Muscle of leg (tissue), 11 donors: ENCODE results near the gene MYLK4. TPM values are rescaled to one million over a fixed set of nuclear protein-coding genes. Genes with fewer than 3 reads are reported as not detected.

ENCODE experiments used
- DNase-seq: peaks from one replicate; pipeline ENCODE4 v3.0.0; 2013
- H3K27ac ChIP-seq: one replicate; pipeline ENCODE4 v1.5.1; 2013; ENCODE audit warnings: mild to moderate bottlenecking, low read length, control low read depth
- H3K27me3 ChIP-seq: one replicate; pipeline ENCODE4 v1.6.1; 2013; ENCODE audit warnings: low read length; ENCODE audit not compliant: control insufficient read depth, insufficient read depth
- H3K36me3 ChIP-seq: one replicate; pipeline ENCODE4 v1.6.1; 2013; ENCODE audit warnings: low read length; ENCODE audit not compliant: control insufficient read depth, insufficient read depth
- H3K4me1 ChIP-seq: one replicate; pipeline ENCODE4 v1.6.1; 2013; ENCODE audit warnings: low read length; ENCODE audit not compliant: control insufficient read depth, insufficient read depth
- H3K4me3 ChIP-seq: one replicate; pipeline ENCODE4 v1.5.1; 2013; ENCODE audit warnings: low read length, control low read depth
- H3K9me3 ChIP-seq: replicated peaks from 2 replicates; pipeline ENCODE4 v1.6.1; 2013; ENCODE audit warnings: low read depth, low read length; ENCODE audit not compliant: control insufficient read depth
- WGBS: methylation state at CpG from one replicate; pipeline ENCODE4 v1.1.5; 2013; ENCODE audit warnings: missing lambda C conversion rate; ENCODE audit not compliant: insufficient coverage; 5-methylcytosine and 5-hydroxymethylcytosine counted together
- polyA plus RNA-seq, 8 donors: library from polyadenylated mRNA; unstranded; fragments of 120-200 nt; gene quantifications; one replicate each; pipeline versions ENCODE4 v1.2.1 to v1.2.3, GENCODE V29; 2013; ENCODE audit warnings: inconsistent platforms in 1 of 8, low replicate concordance in 1 of 8; ENCODE audit not compliant: insufficient read length in 8 of 8, insufficient read depth in 1 of 8
- total RNA-seq: library from RNA; stranded (reverse); fragments of 120-200 nt; gene quantifications from one replicate; pipeline ENCODE4 v1.2.4, GENCODE V29; 2013

MYLK4 gene
- total and polyA plus RNA-seq, 9 donors: 6.1 to 12.1 (median 10.6) TPM

DNA sequence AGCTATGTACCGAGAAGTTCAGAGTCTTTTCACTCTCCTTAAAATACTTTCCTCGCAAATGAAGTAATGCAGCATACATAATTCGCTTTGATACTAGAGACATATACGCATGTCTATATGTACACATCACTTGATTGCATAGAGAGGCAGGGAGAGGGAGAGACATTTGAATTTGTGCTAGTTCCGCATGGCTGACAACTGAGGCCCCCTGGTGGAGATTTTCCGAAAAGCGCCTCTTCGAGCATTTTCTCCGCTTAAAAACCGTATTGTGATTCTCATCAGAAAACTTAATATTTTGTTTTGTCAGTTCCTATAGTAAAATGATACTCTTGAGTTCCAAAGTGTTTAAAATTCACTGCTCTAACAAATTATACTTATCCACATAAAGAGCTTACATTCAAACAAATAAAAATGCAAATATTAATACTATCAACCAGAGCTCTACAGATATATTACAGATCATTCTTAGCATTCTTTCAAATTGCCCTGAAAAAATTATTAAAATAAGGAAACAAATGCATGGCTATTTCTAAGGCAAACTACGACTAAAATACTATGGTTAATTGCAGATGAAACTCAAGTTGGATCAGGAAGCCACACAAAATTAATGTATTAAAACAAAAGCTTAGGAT lies 637 bp downstream of the MYLK4 start:
- H3K27me3 ChIP-seq: no peaks in the 10 kb centered on the region
- peaks cover 5% of the 10 kb centered on the region for H3K4me1 ChIP-seq
- DNase-seq: peak; percentile 80

GRCh38 chr6:2748183-2748582 lies 2.5 kb downstream of the MYLK4 start:
- no peaks in the 10 kb centered on the region for H3K27me3 ChIP-seq
- 67% methylated on average over 2 of the region's 8 CpGs for WGBS
- H3K4me1 ChIP-seq: peaks cover 20% of the 10 kb centered on the region
- H3K36me3 ChIP-seq: no peaks in the 10 kb centered on the region
- no peak overlapping the region for H3K27ac ChIP-seq
- H3K9me3 ChIP-seq: no peaks in the 10 kb centered on the region
- H3K4me3 ChIP-seq: no peak overlapping the region
- peak; percentile 36 for DNase-seq

More for the DNA sequence above, 637 bp downstream of the MYLK4 start:
- H3K36me3 ChIP-seq: no peaks in the 10 kb centered on the region
- H3K4me3 ChIP-seq: no peak overlapping the region
- no CpG with 5 or more reads among the region's 11 CpGs for WGBS
- no peak overlapping the region for H3K27ac ChIP-seq
- no peaks in the 10 kb centered on the region for H3K9me3 ChIP-seq

DNA sequence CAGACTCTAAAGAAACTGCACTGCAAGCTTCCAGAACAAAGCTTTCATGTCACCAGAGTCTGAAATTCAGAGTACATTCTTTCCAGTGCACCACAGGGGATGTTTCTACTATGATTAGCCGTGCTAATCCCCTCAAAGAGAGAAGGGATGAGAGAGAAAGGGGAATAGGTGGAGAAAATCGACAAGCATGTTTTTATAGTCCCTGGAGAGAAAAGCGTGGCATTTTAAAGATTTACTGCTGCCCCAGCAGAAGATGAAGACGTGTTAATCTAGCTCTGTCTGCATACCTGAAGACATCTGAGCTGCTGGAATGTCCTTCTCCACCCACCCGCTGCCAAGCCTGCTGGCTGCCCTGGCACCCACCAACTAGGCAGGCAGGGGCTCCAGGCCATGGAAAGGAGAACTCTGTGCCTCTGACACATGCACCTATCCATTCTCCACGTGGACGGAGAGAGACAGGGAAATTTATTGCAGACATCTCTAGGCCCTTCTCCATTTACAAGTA lies 4.1 kb downstream of the MYLK4 start:
- Histone ChIP-seq H3K9me3 (no peaks in the 10 kb centered on the region), H3K4me1 (peaks cover 20% of the 10 kb centered on the region), H3K4me3 (no peak overlapping the region), H3K36me3 (no peaks in the 10 kb centered on the region), H3K27me3 (no peaks in the 10 kb centered on the region), H3K27ac (no peak overlapping the region)
- peak; percentile 72 for DNase-seq
- 62% methylated on average over 4 of the region's 7 CpGs for WGBS

GRCh38 chr6:2745246-2745645 lies 5.5 kb downstream of the MYLK4 start:
- no CpG with 5 or more reads among the region's 4 CpGs for WGBS
- Histone ChIP-seq H3K4me3 (no peak overlapping the region), H3K27ac (no peak overlapping the region)

GRCh38 chr6:2744778-2745177 lies 5.9 kb downstream of the MYLK4 start:
- Histone ChIP-seq H3K27ac (no peak overlapping the region), H3K9me3 (no peaks in the 10 kb centered on the region), H3K4me3 (no peak overlapping the region)

More at GRCh38 chr6:2745246-2745645, 5.5 kb downstream of the MYLK4 start:
- Histone ChIP-seq H3K4me1 (peaks cover 20% of the 10 kb centered on the region), H3K9me3 (no peaks in the 10 kb centered on the region), H3K36me3 (no peaks in the 10 kb centered on the region), H3K27me3 (no peaks in the 10 kb centered on the region)
- DNase-seq: no peak

DNA sequence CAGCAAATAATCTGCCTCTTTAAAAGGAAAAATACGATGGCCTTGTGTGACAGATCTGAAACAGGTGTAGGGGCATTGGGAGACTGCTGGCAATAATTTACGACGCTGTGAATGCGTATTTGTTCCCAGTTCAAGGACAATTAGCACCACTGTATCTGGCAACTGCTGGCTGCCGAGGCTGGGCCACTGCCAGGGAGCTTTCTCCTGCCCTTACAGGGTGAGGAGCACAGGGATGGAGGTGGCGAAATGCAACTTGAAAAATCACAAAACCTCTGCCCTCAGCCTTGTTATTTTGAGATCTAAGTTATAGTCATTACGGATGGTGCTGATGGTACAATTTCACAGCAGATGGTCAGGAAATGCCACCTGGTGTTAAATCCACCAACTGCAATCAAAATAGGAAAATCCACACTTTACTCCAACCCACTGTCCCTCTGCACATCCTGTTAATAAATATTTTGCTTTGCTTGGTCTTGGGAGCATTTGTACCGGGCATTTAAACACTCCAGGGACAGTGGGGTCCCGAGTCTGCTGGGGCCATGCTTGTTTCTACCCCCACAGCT lies 6.4 kb downstream of the MYLK4 start:
- no peaks in the 10 kb centered on the region for H3K27me3 ChIP-seq
- peaks cover 18% of the 10 kb centered on the region for H3K4me1 ChIP-seq
- no peaks in the 10 kb centered on the region for H3K36me3 ChIP-seq
- H3K9me3 ChIP-seq: no peaks in the 10 kb centered on the region
- 40% methylated on average over 5 of the region's 9 CpGs for WGBS
- DNase-seq: peak; percentile 59
- H3K4me3 ChIP-seq: no peak overlapping the region
- no peak overlapping the region for H3K27ac ChIP-seq

More at GRCh38 chr6:2744778-2745177, 5.9 kb downstream of the MYLK4 start:
- H3K27me3 ChIP-seq: no peaks in the 10 kb centered on the region
- peaks cover 20% of the 10 kb centered on the region for H3K4me1 ChIP-seq
- no peak for DNase-seq
- 75% methylated on average over 8 of the region's 8 CpGs for WGBS
- H3K36me3 ChIP-seq: no peaks in the 10 kb centered on the region

GRCh38 chr6:2743280-2744208 lies 7.2 kb downstream of the MYLK4 start:
- Histone ChIP-seq H3K4me1 (peaks cover 18% of the 10 kb centered on the region), H3K27me3 (no peaks in the 10 kb centered on the region), H3K36me3 (no peaks in the 10 kb centered on the region), H3K4me3 (no peak overlapping the region), H3K27ac (no peak overlapping the region), H3K9me3 (no peaks in the 10 kb centered on the region)
- whole genome bisulfite sequencing: 70% methylated on average over 6 of the region's 17 CpGs
- no peak for DNase-seq

GRCh38 chr6:2741756-2742155 lies 9.0 kb downstream of the MYLK4 start:
- no peak overlapping the region for H3K27ac ChIP-seq
- WGBS: no CpG with 5 or more reads among the region's 2 CpGs
- no peaks in the 10 kb centered on the region for H3K36me3 ChIP-seq
- DNase-seq: no peak
- no peaks in the 10 kb centered on the region for H3K27me3 ChIP-seq
- no peaks in the 10 kb centered on the region for H3K9me3 ChIP-seq
- H3K4me1 ChIP-seq: peaks cover 15% of the 10 kb centered on the region
- no peak overlapping the region for H3K4me3 ChIP-seq

- no peak overlapping the region for H3K27ac ChIP-seq
- no peaks in the 10 kb centered on the region for H3K27me3 ChIP-seq
- H3K36me3 ChIP-seq: no peaks in the 10 kb centered on the region
- no peaks in the 10 kb centered on the region for H3K9me3 ChIP-seq
- H3K4me1 ChIP-seq: peaks cover 15% of the 10 kb centered on the region
- 80% methylated on average over 1 of the region's 5 CpGs for WGBS
- no peak overlapping the region for H3K4me3 ChIP-seq
- no peak for DNase-seq
These were observed 10.1 kb downstream of the MYLK4 start for GRCh38 chr6:2740581-2740980.

GRCh38 chr6:2739335-2739734 lies 11.4 kb downstream of the MYLK4 start:
- H3K27me3 ChIP-seq: no peaks in the 10 kb centered on the region
- WGBS: 76% methylated on average over 3 of the region's 4 CpGs
- no peak overlapping the region for H3K27ac ChIP-seq
- DNase-seq: no peak
- no peaks in the 10 kb centered on the region for H3K36me3 ChIP-seq
- H3K4me3 ChIP-seq: no peak overlapping the region
- H3K4me1 ChIP-seq: peaks cover 9% of the 10 kb centered on the region
- no peaks in the 10 kb centered on the region for H3K9me3 ChIP-seq
